HG03060 (cell line): Measurements from ENCODE around the gene MYF5.

Experiments
- ATAC-seq: cut with Tn5 transposase; IDR thresholded peaks from one replicate; pipeline ENCODE4 v1.9.1; 2021; ENCODE audit warnings: low read depth, moderate number of reproducible peaks; ENCODE audit not compliant: unreplicated experiment

Gene MYF5

GRCh38 chr12:80707126-80707829, 9.4 kb upstream of the MYF5 start, which contains the start of gene MYF6:
TSS of gene MYF6 (plus strand) at chr12:80707634. CDS start at chr12:80707720, 86 bp downstream.
- ATAC-seq: no peak

- ATAC-seq: no peak
Observed at GRCh38 chr12:80707830-80708258, 8.9 kb upstream of the MYF5 start.

DNA sequence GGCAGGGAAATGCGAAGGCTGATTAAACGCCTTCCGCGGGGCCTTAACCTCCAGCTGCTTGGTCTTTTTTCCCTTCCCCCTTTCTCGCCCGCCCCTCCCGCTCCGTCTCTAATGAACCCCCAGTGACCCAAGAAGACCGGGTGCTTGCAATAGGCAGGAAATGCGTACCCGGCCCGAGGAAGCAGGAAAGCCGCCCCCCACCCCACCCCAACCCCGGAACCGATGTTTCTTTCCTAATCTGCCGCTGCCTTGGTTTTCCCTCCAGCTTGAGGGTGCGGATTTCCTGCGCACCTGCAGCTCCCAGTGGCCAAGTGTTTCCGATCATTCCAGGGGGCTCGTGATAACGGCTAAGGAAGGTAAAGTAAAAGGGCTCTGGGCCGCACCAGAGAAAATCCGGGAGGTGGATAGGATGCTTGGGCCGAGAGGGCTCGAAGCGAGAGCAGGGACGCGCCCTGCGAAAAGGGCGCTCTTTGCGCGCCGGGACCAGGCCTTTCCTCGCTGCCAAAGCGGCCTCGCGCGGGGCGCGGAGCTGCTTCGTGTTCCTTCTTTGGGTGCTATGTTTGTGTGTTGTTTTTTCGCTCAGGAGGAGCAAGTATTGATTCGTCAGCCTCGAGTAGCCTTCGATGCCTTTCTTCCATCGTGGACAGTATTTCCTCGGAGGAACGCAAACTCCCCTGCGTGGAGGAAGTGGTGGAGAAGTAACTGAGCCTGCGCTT, 8.3 kb upstream of the MYF5 start:
- ATAC-seq: no peak

GRCh38 chr12:80708975-80709328, 7.8 kb upstream of the MYF5 start:
- no peak for ATAC-seq

- no peak for ATAC-seq
Observed at GRCh38 chr12:80709811-80710726, 6.6 kb upstream of the MYF5 start.

DNA sequence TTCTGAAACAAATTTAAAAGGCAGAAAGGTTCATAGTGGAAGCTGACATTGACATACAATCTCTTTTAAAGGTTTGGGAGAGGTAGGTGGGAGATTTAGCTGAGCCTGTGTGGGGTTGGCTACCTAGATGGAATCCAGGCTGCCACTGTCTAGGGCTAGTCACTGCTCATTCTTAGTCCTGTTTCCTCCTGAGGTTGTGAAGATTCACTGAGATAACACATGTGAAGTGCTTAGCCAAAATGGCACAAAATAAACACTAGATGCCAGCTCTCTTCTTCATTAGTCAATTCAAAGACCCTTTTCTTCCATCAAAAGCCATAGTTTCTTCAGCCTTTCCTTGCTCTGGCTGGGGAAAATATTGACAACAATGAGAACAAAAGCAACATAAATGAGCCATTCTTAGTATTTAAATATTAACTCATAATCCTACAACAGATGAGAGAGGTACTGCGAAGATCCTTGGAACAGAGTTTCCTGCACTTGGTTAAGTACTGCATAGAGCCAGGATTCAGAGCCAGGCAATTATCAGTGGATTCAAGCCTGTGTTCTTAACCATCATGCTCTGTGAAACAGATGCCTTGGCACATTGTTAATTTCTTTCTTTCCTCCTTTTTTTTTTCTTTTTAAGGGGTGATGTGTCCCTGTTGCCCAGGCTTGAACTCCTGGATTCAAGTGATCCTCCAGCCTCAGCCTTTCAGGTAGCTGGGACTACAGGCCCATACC, 5.8 kb upstream of the MYF5 start:
- no peak for ATAC-seq

DNA sequence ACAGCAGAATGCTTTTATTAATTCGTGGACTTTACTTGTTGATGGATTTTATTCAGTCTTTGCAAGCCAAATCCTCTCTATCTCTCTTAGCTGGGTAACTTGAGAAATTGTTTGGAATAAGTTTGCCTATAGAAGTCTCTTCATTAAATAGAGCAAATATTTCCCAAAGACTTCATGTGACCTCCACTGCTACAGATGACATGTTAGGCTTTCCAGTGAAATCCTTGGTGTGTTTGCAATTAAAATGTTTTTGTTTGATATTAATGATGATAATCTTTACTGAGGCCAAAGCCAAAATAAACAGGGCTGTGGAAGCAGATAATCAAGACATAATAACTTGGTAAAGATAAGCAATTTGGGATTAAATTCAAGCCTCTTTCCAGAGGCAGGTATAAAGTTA, 4.8 kb upstream of the MYF5 start:
- ATAC-seq: no peak

- ATAC-seq: no peak
Observed at GRCh38 chr12:80712866-80713265, 3.8 kb upstream of the MYF5 start.

GRCh38 chr12:80713419-80713818, 3.3 kb upstream of the MYF5 start:
- ATAC-seq: no peak

GRCh38 chr12:80714055-80714454, 2.7 kb upstream of the MYF5 start:
- ATAC-seq: no peak

GRCh38 chr12:80714846-80715245, 1.9 kb upstream of the MYF5 start:
- no peak for ATAC-seq

GRCh38 chr12:80715713-80716249, 931 bp upstream of the MYF5 start:
- no peak for ATAC-seq

GRCh38 chr12:80717856-80718255, 1.1 kb downstream of the MYF5 start:
- ATAC-seq: no peak

- ATAC-seq: no peak
Observed at GRCh38 chr12:80720516-80720915, 3.8 kb downstream of the MYF5 start.

DNA sequence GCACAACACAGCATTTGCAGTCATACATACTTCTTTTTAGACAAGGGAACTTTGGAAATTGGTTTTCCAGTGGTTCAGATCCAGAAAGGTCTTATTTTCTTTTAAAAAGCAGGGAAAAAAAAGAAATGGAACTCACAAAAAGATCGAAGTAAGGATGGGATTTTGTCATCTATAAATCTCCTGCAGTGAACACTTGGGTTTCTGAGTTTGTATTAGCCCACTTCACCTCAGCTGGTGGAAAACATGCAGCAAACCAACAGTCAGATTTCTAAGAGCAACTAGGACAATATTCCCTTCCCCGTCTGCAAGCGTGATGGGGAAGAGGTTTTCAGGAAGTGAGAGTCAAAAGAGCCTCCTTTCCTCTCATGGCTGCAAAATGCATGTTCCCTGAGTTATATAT, 4.6 kb downstream of the MYF5 start:
- no peak for ATAC-seq

DNA sequence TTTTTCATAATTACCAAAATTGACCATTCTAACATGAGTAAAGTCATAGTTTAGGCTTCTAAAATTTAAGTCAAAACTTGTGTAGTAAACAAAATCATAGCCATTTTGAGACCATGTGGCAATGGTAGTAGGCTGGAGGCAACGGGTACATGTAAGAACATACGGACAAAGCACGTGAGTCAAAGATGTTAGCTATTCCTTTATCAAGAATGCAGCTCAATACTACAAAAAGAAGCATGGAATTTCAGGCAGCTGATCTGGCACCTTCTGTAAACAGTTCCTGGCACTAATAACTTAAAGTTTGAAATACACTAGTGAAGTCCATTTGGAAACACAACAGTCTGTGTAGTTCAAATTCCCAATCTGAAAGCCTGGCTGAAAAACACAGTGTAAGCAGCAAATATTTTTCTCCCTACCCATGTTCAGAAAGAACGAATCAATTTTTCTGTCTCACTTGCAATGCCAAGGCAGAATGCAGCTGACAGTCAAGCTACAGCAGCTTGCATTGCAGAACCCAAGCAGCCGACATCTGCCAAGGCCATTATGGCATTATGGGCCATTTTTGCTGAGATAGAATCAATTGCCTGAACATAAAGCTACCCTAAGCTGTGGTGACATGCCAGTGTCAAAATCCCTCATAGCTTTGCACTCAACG, 29.3 kb downstream of the MYF5 start:
- no peak for ATAC-seq

- no peak for ATAC-seq
Observed at GRCh38 chr12:80747800-80748199, 31.1 kb downstream of the MYF5 start.

- no peak for ATAC-seq
Observed at GRCh38 chr12:80749456-80749855, 32.7 kb downstream of the MYF5 start.

DNA sequence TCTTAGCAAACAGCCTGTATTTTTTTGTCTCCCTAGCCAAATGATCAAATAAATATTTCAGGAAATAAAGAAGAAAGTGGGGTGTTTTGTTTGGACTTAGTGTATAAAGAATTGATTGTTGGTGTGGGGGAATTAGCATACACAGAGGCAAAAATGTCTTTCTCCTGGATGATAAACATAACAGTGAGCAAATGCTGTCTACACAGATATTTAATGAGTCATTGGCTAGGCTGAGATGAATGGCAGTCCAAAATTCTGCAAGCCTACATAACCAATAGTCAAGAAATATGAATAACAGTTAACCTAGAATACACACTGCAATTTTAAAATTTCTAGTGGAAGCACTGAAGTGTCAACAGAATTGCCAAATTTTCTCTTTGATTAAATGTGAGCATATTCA, 35.8 kb downstream of the MYF5 start:
- no peak for ATAC-seq

DNA sequence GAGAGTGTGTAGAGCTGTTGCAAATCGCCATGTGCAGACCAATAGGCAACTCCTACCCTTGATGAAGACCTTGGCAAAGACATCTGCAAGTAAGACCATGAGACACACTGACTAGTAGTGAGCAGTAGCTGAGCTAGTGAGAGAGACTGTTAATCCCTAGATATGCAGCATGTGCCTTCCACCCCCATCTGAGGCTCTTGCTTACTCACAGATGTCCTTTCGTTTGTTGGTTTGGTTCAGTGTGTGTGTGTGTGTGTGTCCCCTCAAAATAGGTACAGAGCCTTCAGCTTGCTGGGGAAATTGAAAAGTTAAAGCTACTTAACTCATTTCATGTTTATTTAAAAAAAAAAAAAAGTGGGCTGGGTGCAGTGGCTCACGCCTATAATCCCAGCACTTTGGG, 37.6 kb downstream of the MYF5 start:
- ATAC-seq: no peak
